Measurements from ENCODE around the gene OSBPL9. TPM values are rescaled to one million over a fixed set of nuclear protein-coding genes. Genes with fewer than 3 reads are reported as not detected.

Gene OSBPL9
- total and polyA plus RNA-seq, 9 of the 15 experiments (the other 6 are each of a cell fraction or from before 2014, with no cell fraction given), result 43.9 to 217 (median 170) TPM

DNA sequence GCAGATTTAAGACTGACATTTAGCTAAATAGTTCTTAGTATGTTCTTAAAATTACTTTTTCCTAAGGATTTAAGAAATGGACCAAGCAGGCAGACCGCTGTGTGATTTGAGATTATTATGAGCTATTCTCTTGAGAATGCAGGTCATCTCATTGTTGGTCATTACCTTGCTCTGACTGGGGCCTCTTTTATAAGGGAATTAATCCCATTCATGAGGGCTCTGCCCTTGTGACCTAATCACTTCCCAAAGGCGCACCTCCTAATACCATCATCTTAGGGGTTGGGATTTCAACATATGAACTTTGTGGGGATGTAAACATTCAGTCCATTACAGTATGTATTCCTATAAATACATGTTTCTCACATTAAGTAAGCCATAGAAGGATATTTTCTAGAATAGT, 24.2 kb downstream of the OSBPL9 start (continued):
- TF ChIP-seq, protein P1, sequence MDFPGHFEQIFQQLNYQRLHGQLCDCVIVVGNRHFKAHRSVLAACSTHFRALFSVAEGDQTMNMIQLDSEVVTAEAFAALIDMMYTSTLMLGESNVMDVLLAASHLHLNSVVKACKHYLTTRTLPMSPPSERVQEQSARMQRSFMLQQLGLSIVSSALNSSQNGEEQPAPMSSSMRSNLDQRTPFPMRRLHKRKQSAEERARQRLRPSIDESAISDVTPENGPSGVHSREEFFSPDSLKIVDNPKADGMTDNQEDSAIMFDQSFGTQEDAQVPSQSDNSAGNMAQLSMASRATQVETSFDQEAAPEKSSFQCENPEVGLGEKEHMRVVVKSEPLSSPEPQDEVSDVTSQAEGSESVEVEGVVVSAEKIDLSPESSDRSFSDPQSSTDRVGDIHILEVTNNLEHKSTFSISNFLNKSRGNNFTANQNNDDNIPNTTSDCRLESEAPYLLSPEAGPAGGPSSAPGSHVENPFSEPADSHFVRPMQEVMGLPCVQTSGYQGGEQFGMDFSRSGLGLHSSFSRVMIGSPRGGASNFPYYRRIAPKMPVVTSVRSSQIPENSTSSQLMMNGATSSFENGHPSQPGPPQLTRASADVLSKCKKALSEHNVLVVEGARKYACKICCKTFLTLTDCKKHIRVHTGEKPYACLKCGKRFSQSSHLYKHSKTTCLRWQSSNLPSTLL (IDR thresholded peaks at IDR 0.05), result no peak
- TF ChIP-seq CBX2 (IDR thresholded peaks at IDR 0.05; ENCODE audit: insufficient read depth, low read length, poor library complexity, severe bottlenecking) (no peak), NCOA2 (IDR thresholded peaks at IDR 0.05; ENCODE audit: partially characterized antibody in 2 of 2) (no peak), NR2C2 (CRISPR knock-in tag; IDR thresholded peaks at IDR 0.05) (no peak), NR2C2 (tag; IDR thresholded peaks at IDR 0.05) (no peak)
- TF ChIP-seq, protein P2, sequence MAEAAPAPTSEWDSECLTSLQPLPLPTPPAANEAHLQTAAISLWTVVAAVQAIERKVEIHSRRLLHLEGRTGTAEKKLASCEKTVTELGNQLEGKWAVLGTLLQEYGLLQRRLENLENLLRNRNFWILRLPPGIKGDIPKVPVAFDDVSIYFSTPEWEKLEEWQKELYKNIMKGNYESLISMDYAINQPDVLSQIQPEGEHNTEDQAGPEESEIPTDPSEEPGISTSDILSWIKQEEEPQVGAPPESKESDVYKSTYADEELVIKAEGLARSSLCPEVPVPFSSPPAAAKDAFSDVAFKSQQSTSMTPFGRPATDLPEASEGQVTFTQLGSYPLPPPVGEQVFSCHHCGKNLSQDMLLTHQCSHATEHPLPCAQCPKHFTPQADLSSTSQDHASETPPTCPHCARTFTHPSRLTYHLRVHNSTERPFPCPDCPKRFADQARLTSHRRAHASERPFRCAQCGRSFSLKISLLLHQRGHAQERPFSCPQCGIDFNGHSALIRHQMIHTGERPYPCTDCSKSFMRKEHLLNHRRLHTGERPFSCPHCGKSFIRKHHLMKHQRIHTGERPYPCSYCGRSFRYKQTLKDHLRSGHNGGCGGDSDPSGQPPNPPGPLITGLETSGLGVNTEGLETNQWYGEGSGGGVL (CRISPR knock-in tag; IDR thresholded peaks at IDR 0.05), result no peak
- TF ChIP-seq, protein P3, sequence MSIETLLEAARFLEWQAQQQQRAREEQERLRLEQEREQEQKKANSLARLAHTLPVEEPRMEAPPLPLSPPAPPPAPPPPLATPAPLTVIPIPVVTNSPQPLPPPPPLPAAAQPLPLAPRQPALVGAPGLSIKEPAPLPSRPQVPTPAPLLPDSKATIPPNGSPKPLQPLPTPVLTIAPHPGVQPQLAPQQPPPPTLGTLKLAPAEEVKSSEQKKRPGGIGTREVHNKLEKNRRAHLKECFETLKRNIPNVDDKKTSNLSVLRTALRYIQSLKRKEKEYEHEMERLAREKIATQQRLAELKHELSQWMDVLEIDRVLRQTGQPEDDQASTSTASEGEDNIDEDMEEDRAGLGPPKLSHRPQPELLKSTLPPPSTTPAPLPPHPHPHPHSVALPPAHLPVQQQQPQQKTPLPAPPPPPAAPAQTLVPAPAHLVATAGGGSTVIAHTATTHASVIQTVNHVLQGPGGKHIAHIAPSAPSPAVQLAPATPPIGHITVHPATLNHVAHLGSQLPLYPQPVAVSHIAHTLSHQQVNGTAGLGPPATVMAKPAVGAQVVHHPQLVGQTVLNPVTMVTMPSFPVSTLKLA (conservative IDR thresholded peaks at IDR 0.05), result no peak
